Stomach smooth muscle (tissue), 2 donors: ENCODE data around the gene CHID1.

Experiments used
- H3K27ac ChIP-seq: one replicate; pipeline ENCODE4 v1.7.0; 2013; ENCODE audit warnings: mild to moderate bottlenecking, low read length, inconsistent platforms
- H3K27me3 ChIP-seq, 2 donors: one replicate each; pipeline ENCODE4 v1.7.0; 2013; ENCODE audit warnings: low read length in 2 of 2; ENCODE audit not compliant: insufficient read depth in 2 of 2, control insufficient read depth in 1 of 2
- H3K36me3 ChIP-seq, 2 donors: one replicate each; pipeline ENCODE4 v1.7.0; 2013; ENCODE audit warnings: low read length in 2 of 2; ENCODE audit not compliant: control insufficient read depth in 2 of 2, insufficient read depth in 2 of 2
- H3K4me1 ChIP-seq: one replicate; pipeline ENCODE4 v1.7.0; 2013; ENCODE audit warnings: low read length; ENCODE audit not compliant: control insufficient read depth, insufficient read depth
- H3K4me3 ChIP-seq, 2 donors: one replicate each; pipeline ENCODE4 v1.7.0; 2013; ENCODE audit warnings: low read length in 2 of 2
- H3K9ac ChIP-seq, 2 donors: one replicate each; pipeline ENCODE4 v1.7.0; 2013; ENCODE audit warnings: low read length in 2 of 2, mild to moderate bottlenecking in 1 of 2
- H3K9me3 ChIP-seq, 2 donors: one replicate each; pipeline ENCODE4 v1.7.0; 2013; ENCODE audit warnings: low read length in 2 of 2; ENCODE audit not compliant: control insufficient read depth in 2 of 2
- donor health status: healthy.
- donor health status: Pancreatic carcinoma.

Gene CHID1

DNA sequence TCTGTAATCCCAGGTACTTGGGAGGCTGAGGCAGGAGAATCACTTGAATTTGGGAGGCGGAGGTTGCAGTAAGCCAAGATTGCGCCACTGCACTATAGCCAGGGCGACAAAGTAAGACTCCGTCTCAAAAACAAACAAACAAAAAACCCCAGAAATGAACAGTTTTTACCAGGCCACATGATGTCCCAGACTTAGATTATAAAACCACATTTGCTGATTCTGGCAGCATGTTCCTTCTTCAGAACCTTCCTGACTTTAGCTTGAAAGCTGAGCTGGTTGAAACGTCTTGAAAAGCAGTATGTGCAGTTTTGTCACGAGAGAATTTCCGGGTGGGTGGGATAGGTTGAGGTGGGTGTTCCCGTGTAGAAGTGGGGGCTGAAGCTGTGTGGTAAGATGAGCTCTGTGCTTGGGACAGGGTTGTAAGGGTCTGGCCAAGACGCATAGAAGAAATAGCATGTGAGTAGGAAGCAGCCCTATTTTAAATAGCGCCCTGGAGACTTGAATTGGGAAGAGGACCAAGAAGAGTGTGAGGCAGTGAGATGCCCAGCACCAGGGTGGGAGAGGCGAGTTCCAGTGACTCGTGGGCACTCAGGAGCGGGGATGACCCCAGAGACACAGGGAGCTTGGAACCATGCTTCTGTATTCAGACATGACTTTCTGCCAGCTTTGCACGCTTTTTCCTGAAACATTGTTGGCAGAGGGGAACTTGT lies 22.7 kb upstream of the CHID1 start:
- no peak overlapping the region for H3K9ac ChIP-seq
- H3K36me3 ChIP-seq: no peaks in the 10 kb centered on the region
- H3K27me3 ChIP-seq: no peaks in the 10 kb centered on the region
- peaks cover 25% of the 10 kb centered on the region for H3K4me1 ChIP-seq
- no peaks in the 10 kb centered on the region for H3K9me3 ChIP-seq
- H3K4me3 ChIP-seq: no peak overlapping the region
- H3K27ac ChIP-seq: no peak overlapping the region

DNA sequence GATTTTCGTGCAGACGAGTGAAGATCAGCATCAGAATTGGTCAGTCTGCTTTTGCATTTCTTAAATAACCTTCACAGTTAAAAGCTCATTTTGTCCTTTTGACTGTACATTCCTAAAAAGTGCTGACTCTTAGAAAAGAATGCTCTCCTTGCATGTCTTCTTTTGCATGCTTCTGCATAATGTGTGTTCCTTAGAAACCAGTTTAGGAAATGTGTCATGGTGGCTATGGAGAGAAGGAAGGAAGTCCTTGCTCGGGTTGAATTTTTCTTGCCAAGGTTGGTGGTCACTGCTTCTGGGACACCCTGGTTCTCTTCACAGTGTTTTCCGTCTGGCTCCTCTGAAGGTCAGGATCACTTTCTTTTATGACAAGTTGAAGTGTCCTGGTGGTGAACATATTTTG lies 21.8 kb upstream of the CHID1 start:
- no peaks in the 10 kb centered on the region for H3K36me3 ChIP-seq
- H3K9me3 ChIP-seq: no peaks in the 10 kb centered on the region
- no peak overlapping the region for H3K27ac ChIP-seq
- peaks cover 20% of the 10 kb centered on the region for H3K4me1 ChIP-seq
- no peak overlapping the region for H3K4me3 ChIP-seq
- no peak overlapping the region for H3K9ac ChIP-seq
- H3K27me3 ChIP-seq: no peaks in the 10 kb centered on the region

GRCh38 chr11:931385-931784 lies 20.8 kb upstream of the CHID1 start:
- no peak overlapping the region for H3K4me3 ChIP-seq
- no peaks in the 10 kb centered on the region for H3K27me3 ChIP-seq
- H3K36me3 ChIP-seq: no peaks in the 10 kb centered on the region
- H3K9me3 ChIP-seq: no peaks in the 10 kb centered on the region
- no peak overlapping the region for H3K27ac ChIP-seq
- H3K9ac ChIP-seq: no peak overlapping the region
- H3K4me1 ChIP-seq: peaks cover 28% of the 10 kb centered on the region

DNA sequence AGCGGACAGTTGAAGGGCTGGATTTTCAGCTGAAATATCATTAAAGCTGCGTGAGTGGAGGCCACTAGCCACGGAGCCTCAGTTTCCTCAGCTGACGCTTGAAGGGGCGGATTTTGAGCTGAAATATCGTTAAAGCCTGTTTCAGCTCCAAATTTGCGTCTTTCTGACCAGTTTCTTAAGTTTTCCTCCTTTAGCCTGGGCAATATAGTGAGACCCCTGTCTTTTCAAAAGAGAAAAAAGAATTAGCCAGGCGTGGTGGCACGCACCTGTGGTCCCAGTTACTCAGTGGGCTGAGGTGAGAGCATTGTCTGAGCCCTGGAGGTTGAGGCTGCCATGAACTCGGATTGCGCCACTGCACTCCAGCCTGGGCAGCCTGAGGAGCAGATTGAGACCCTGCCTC lies 18.8 kb upstream of the CHID1 start:
- Histone ChIP-seq H3K27me3 (no peaks in the 10 kb centered on the region), H3K27ac (no peak overlapping the region), H3K4me3 (no peak overlapping the region), H3K36me3 (no peaks in the 10 kb centered on the region), H3K4me1 (peaks cover 31% of the 10 kb centered on the region), H3K9ac (no peak overlapping the region), H3K9me3 (no peaks in the 10 kb centered on the region)

- H3K4me3 ChIP-seq: no peak overlapping the region
- H3K27ac ChIP-seq: no peak overlapping the region
- peaks cover 34% of the 10 kb centered on the region for H3K4me1 ChIP-seq
- H3K27me3 ChIP-seq: no peaks in the 10 kb centered on the region
- no peak overlapping the region for H3K9ac ChIP-seq
- H3K36me3 ChIP-seq: no peaks in the 10 kb centered on the region
- H3K9me3 ChIP-seq: no peaks in the 10 kb centered on the region
Observed at GRCh38 chr11:928786-929185, 18.2 kb upstream of the CHID1 start.

- H3K4me1 ChIP-seq: peaks cover 32% of the 10 kb centered on the region
- no peaks in the 10 kb centered on the region for H3K9me3 ChIP-seq
- H3K36me3 ChIP-seq: no peaks in the 10 kb centered on the region
- no peak overlapping the region for H3K4me3 ChIP-seq
- no peaks in the 10 kb centered on the region for H3K27me3 ChIP-seq
- no peak overlapping the region for H3K27ac ChIP-seq
- H3K9ac ChIP-seq: no peak overlapping the region
Observed at GRCh38 chr11:927871-928270, 17.3 kb upstream of the CHID1 start.

DNA sequence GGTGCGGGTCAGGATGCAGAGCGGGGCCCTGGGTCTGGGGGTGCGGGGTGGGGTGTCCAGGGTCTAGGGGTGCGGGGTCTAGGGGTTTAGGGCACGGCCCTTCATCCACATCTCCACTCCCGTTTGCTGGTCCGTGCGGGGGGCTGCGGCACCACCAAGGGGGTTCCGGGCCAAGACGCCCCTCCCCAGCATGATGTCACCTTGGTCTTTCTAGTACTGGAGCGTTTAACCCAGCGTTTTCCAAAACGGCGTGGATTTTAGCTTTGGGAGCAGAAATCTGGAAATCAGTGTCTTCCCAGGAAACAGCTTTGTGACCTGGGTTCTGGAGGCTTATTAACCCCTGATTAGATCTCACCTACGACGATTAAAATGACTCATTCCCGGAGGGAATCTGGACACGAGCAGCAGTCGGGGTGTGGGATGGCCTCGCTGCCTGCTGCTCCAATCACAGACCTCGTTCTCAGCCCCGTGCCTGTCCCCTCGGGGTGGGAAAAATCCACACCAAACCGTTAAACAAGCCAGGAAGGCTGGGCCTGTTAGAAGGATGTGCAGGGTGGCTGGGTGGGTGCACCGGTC lies 15.8 kb upstream of the CHID1 start:
- H3K4me3 ChIP-seq: peak overlapping the region; percentile 79 to 84
- H3K9me3 ChIP-seq: no peaks in the 10 kb centered on the region
- H3K36me3 ChIP-seq: no peaks in the 10 kb centered on the region
- no peaks in the 10 kb centered on the region for H3K27me3 ChIP-seq
- H3K27ac ChIP-seq: peak overlapping the region; percentile 71
- H3K4me1 ChIP-seq: peaks cover 32% of the 10 kb centered on the region
- H3K9ac ChIP-seq: peak overlapping the region; percentile 67 to 86

DNA sequence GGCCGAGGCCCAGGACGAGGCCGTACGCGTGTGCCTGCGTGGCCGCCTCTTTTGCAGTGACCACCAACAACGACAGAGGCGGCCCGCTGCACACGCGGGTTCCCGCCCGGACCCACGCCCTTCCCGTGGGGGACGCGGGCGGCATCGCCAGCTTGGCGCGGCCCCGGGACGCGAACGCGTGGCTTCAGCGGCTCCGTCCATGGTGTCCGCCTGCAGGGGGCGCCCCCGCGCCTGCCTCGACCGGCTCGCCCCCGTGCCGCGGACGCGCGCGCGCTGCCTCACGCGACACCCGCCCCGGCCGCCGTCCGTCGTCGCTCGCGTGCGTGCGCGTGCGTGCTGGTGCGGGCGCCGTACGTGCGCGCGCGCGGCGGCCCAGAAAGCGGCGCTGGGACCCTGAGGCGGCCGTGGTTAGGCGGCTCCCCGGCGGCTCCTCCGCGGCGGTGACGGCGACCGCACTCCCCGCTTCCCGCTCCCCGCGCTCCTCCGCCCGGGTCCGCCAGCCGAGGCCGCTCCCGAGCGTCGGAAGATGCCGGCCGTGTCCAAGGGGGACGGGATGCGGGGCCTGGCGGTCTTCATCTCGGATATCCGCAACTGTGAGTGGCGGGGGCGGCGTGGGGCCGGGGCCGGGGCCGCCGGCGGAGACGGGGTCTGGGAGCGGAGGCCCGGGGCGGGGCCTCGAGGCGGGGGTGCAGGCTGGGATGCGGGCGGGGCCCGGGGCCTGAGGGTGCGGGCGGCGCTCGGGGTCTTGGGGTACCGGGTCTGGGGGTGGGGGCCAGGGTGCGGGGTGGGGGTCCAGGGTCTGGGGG lies 15.1 kb upstream of the CHID1 start, which contains the start of gene AP2A2:
Gene AP2A2 (plus strand): TSS at position 375 of the 806 bp plus-strand sequence. CDS start 152 bp downstream, at position 527.
- H3K4me3 ChIP-seq: peak within 1 kb of the TSS; percentile 79 to 84
- H3K27ac ChIP-seq: peak within 1 kb of the TSS; percentile 71
- no peaks in the 10 kb centered on the region for H3K27me3 ChIP-seq
- H3K4me1 ChIP-seq: peaks cover 32% of the 10 kb centered on the region
- H3K9me3 ChIP-seq: no peaks in the 10 kb centered on the region
- peak within 1 kb of the TSS; percentile 67 to 86 for H3K9ac ChIP-seq
- no peaks in the 10 kb centered on the region for H3K36me3 ChIP-seq

GRCh38 chr11:925158-925495 lies 14.5 kb upstream of the CHID1 start:
- H3K27ac ChIP-seq: peak overlapping the region; percentile 31
- peak overlapping the region in 1 of 2 donors; percentile 38 for H3K9ac ChIP-seq

GRCh38 chr11:924406-925157 lies 14.0 kb upstream of the CHID1 start:
- Histone ChIP-seq H3K4me3 (no peak overlapping the region), H3K4me1 (peaks cover 28% of the 10 kb centered on the region), H3K9me3 (no peaks in the 10 kb centered on the region), H3K27ac (no peak overlapping the region), H3K9ac (no peak overlapping the region), H3K27me3 (no peaks in the 10 kb centered on the region), H3K36me3 (no peaks in the 10 kb centered on the region)

More at GRCh38 chr11:925158-925495, 14.5 kb upstream of the CHID1 start:
- no peaks in the 10 kb centered on the region for H3K36me3 ChIP-seq
- no peaks in the 10 kb centered on the region for H3K27me3 ChIP-seq
- peak overlapping the region in 1 of 2 donors; percentile 84 for H3K4me3 ChIP-seq
- no peaks in the 10 kb centered on the region for H3K9me3 ChIP-seq
- H3K4me1 ChIP-seq: peaks cover 31% of the 10 kb centered on the region
